ENCODE measurements around the gene EBI3.

DNA sequence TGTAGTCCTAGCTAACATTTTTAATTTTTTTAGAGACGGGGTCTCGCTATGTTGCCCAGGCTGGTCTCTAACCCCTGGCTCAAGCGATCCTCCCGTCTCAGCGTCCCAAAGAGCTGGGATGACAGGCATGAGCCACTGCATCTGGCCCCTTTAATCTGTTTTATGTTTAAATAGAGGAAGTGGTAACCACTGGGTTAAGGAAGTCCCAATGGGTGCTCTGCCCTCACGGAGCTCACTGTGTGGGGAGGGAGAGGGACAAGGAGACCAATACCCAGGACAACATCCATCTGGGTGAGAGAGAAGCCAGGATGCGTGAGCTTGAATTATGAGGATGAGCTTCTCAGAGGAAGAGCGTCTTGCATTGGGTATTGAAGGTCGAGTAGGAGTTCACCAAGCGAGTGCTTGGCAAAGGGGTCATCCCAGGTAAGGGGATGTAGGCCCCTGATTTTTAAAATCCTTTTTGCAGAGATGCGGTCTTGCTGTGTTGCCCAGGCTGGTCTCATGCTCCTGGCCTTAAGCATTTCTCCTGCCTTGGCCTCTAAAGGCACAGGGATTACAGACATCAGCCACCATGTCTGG, 31.4 kb downstream of the EBI3 start:
- TF ChIP-seq GABPA (IDR thresholded peaks at IDR 0.05; ENCODE audit: low read depth, low read length) (no peak), GABPA (CRISPR knock-in tag; IDR thresholded peaks at IDR 0.05; ENCODE audit: low read depth) (no peak), MTA3 (CRISPR knock-in tag; IDR thresholded peaks at IDR 0.05) (no peak), ESRRA (CRISPR knock-in tag; IDR thresholded peaks at IDR 0.05; ENCODE audit: low read depth) (no peak), ZFP36 (IDR thresholded peaks at IDR 0.05; ENCODE audit: borderline replicate concordance, low read depth, low read length, partially characterized antibody) (no peak), POLR2G (IDR thresholded peaks at IDR 0.05; ENCODE audit: low read depth, low read length) (no peak)
- TF ChIP-seq, protein P1, sequence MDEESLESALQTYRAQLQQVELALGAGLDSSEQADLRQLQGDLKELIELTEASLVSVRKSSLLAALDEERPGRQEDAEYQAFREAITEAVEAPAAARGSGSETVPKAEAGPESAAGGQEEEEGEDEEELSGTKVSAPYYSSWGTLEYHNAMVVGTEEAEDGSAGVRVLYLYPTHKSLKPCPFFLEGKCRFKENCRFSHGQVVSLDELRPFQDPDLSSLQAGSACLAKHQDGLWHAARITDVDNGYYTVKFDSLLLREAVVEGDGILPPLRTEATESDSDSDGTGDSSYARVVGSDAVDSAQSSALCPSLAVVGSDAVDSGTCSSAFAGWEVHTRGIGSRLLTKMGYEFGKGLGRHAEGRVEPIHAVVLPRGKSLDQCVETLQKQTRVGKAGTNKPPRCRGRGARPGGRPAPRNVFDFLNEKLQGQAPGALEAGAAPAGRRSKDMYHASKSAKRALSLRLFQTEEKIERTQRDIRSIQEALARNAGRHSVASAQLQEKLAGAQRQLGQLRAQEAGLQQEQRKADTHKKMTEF (CRISPR knock-in tag; IDR thresholded peaks at IDR 0.05) = no peak
- TF ChIP-seq, protein P2, sequence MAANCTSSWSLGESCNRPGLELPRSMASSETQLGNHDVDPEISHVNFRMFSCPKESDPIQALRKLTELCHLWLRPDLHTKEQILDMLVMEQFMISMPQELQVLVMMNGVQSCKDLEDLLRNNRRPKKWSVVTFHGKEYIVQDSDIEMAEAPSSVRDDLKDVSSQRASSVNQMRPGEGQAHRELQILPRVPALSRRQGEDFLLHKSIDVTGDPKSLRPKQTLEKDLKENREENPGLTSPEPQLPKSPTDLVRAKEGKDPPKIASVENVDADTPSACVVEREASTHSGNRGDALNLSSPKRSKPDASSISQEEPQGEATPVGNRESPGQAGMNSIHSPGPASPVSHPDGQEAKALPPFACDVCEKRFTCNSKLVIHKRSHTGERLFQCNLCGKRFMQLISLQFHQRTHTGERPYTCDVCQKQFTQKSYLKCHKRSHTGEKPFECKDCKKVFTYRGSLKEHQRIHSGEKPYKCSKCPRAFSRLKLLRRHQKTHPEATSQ (CRISPR knock-in tag; IDR thresholded peaks at IDR 0.05; ENCODE audit: borderline replicate concordance) = no peak
